Activated naive CD4-positive, alpha-beta T cell treated with anti-CD3 and anti-CD28 coated beads, Interleukin-2, amount 50 U/mL, for 24 hours (primary cell): Measurements from ENCODE around the gene AKAP8L.
A peak's percentile ranks its signal among the peaks of the same experiment; 100 is the strongest.
"Not testable (repeated sequence)": the region's sequence is repeated elsewhere in the genome, so short reads cannot be mapped to it uniquely, and the experiment has no call there.

Experiments used
- H3K27ac Mint-ChIP-seq: one replicate; pipeline ENCODE4 v1.8.0; 2021; ENCODE audit warnings: mild to moderate bottlenecking, mixed read lengths
- H3K27me3 Mint-ChIP-seq: one replicate; pipeline ENCODE4 v1.8.0; 2021; ENCODE audit warnings: mixed read lengths
- H3K36me3 Mint-ChIP-seq: one replicate; pipeline ENCODE4 v1.8.0; 2021; ENCODE audit warnings: mixed read lengths
- H3K4me1 Mint-ChIP-seq: one replicate; pipeline ENCODE4 v1.8.0; 2021; ENCODE audit warnings: mixed read lengths
- H3K4me3 Mint-ChIP-seq: one replicate; pipeline ENCODE4 v1.8.0; 2021; ENCODE audit warnings: mild to moderate bottlenecking, mixed read lengths
- H3K9me3 Mint-ChIP-seq: one replicate; pipeline ENCODE4 v1.8.0; 2021; ENCODE audit warnings: mixed read lengths

Gene AKAP8L

GRCh38 chr19:15395251-15395650 lies 23.5 kb downstream of the AKAP8L start:
- Mint-ChIP-seq H3K27ac (peak overlapping the region; percentile 23), H3K36me3 (peaks cover 22% of the 10 kb centered on the region), H3K4me1 (peaks cover 17% of the 10 kb centered on the region)
- not testable (repeated sequence) for H3K9me3 Mint-ChIP-seq, H3K27me3 Mint-ChIP-seq, H3K4me3 Mint-ChIP-seq

GRCh38 chr19:15394426-15394825 lies 24.4 kb downstream of the AKAP8L start:
- Mint-ChIP-seq H3K36me3 (peaks cover 24% of the 10 kb centered on the region), H3K9me3 (no peaks in the 10 kb centered on the region), H3K27ac (no peak overlapping the region), H3K4me1 (peaks cover 21% of the 10 kb centered on the region), H3K4me3 (no peak overlapping the region), H3K27me3 (no peaks in the 10 kb centered on the region)

DNA sequence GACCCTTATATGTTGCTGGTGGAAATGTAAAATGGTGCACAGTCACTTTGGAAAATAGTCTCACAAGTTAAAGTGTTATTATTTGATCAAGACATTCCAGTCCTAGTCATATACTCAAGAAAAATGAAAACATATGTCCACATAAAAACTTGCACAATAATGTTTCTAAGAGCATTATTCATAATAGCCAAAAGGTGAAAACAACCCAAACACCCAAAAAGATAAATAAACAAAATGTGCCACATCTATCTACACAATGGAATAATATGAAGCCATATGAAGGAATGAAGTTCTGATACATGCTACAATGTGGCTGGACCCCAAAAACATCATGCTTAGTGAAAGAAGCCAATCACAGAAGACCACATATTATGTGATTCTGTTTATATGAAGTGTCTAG lies 24.8 kb downstream of the AKAP8L start:
- Mint-ChIP-seq H3K4me1 (peaks cover 21% of the 10 kb centered on the region), H3K27me3 (no peaks in the 10 kb centered on the region), H3K27ac (no peak overlapping the region), H3K4me3 (no peak overlapping the region), H3K9me3 (no peaks in the 10 kb centered on the region), H3K36me3 (peaks cover 24% of the 10 kb centered on the region)

DNA sequence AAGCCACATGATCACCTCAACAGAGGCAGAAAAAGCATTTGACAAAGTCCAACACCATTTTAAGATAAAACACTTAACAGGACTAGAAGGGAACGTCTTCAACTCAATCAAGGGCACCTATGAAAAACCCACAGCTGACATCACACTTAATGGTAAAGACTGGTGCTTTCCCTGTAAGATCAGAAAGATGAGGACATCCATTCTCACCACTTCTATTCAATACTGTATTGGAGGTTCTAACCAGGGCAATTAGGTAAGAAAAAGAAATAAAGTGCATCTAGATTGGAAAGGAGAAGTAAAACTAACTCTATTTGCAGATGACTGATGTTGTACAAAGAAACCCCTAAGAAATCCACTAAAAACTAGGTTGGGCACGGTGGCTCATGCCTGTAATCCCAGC lies 28.0 kb downstream of the AKAP8L start:
- Mint-ChIP-seq H3K4me3 (no peak overlapping the region), H3K4me1 (peaks cover 13% of the 10 kb centered on the region), H3K27me3 (no peaks in the 10 kb centered on the region), H3K9me3 (no peaks in the 10 kb centered on the region), H3K36me3 (peaks cover 9% of the 10 kb centered on the region), H3K27ac (no peak overlapping the region)

DNA sequence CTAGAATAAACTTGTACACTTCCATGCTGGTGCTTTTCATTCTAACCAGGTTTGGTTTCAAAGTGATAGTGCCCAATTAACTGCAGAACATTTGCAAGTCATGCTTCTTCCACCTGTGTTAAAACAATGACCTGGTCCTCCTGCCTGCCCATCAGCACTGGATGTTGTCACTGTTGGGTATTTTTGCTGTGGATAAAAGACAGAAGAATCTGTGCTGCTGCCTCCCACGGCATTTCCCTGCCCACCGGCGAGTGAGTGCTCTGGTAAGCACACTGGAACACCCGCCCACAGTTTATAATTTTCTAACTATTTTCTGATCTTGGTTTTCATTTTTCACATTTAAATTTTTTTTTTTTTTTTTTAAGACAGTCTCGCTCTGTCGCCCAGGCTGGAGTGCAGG lies 36.9 kb downstream of the AKAP8L start:
- H3K9me3 Mint-ChIP-seq, result no peaks in the 10 kb centered on the region
- H3K4me1 Mint-ChIP-seq, result peaks cover 30% of the 10 kb centered on the region
- H3K27ac Mint-ChIP-seq, result no peak overlapping the region
- H3K36me3 Mint-ChIP-seq, result no peaks in the 10 kb centered on the region
- peak overlapping the region; percentile 86 for H3K4me3 Mint-ChIP-seq
- H3K27me3 Mint-ChIP-seq, result no peaks in the 10 kb centered on the region

DNA sequence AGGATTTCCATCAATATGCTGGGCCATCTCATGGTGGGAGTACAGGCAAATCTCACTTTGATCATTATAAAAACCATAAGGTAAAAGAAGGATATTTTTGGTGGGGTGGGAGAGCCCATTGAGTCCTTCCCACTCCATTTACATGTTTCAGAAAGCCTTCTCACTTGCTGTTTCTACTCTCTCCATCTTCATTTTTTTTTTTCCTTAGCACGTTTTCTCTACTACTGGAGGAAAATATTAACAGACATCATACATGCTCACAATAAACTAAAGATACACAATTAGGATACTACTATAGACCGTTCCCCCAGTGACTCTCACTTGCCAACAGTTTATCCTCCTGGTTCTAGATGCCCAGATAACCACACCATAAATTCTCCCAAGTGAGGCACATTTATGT lies 37.4 kb downstream of the AKAP8L start:
- no peak overlapping the region for H3K27ac Mint-ChIP-seq
- peaks cover 35% of the 10 kb centered on the region for H3K4me1 Mint-ChIP-seq
- H3K4me3 Mint-ChIP-seq, result peak overlapping the region; percentile 86
- no peaks in the 10 kb centered on the region for H3K9me3 Mint-ChIP-seq
- no peaks in the 10 kb centered on the region for H3K27me3 Mint-ChIP-seq
- H3K36me3 Mint-ChIP-seq, result no peaks in the 10 kb centered on the region

- Mint-ChIP-seq H3K4me3 (peak overlapping the region; percentile 96), H3K4me1 (peaks cover 35% of the 10 kb centered on the region), H3K27ac (peak overlapping the region; percentile 63), H3K9me3 (no peaks in the 10 kb centered on the region), H3K36me3 (no peaks in the 10 kb centered on the region), H3K27me3 (no peaks in the 10 kb centered on the region)
Observed at GRCh38 chr19:15379999-15380647, 38.7 kb downstream of the AKAP8L start.

GRCh38 chr19:15379083-15379998 lies 39.4 kb downstream of the AKAP8L start, which contains the start of gene AKAP8:
Gene AKAP8, minus strand, starts transcription at chr19:15379787. Its CDS starts 56 bp downstream, at chr19:15379731.
- H3K27me3 Mint-ChIP-seq, result no peaks in the 10 kb centered on the region
- H3K36me3 Mint-ChIP-seq, result no peaks in the 10 kb centered on the region
- H3K4me3 Mint-ChIP-seq, result peak within 1 kb of the TSS; percentile 96
- H3K4me1 Mint-ChIP-seq, result peaks cover 35% of the 10 kb centered on the region
- peak within 1 kb of the TSS; percentile 100 for H3K27ac Mint-ChIP-seq
- H3K9me3 Mint-ChIP-seq, result no peaks in the 10 kb centered on the region

- Mint-ChIP-seq H3K4me1 (peaks cover 39% of the 10 kb centered on the region), H3K9me3 (no peaks in the 10 kb centered on the region), H3K27me3 (no peaks in the 10 kb centered on the region), H3K4me3 (peak overlapping the region; percentile 96), H3K36me3 (no peaks in the 10 kb centered on the region), H3K27ac (peak overlapping the region; percentile 94)
Observed at GRCh38 chr19:15378534-15379082, 40.2 kb downstream of the AKAP8L start.

- Mint-ChIP-seq H3K9me3 (no peaks in the 10 kb centered on the region), H3K27ac (no peak overlapping the region), H3K27me3 (no peaks in the 10 kb centered on the region), H3K36me3 (no peaks in the 10 kb centered on the region), H3K4me3 (no peak overlapping the region), H3K4me1 (peaks cover 28% of the 10 kb centered on the region)
Observed at GRCh38 chr19:15374796-15375440, 43.9 kb downstream of the AKAP8L start.

GRCh38 chr19:15374105-15374651 lies 44.6 kb downstream of the AKAP8L start:
- Mint-ChIP-seq H3K27ac (no peak overlapping the region), H3K4me1 (peaks cover 28% of the 10 kb centered on the region), H3K27me3 (no peaks in the 10 kb centered on the region), H3K36me3 (no peaks in the 10 kb centered on the region), H3K4me3 (no peak overlapping the region), H3K9me3 (no peaks in the 10 kb centered on the region)

DNA sequence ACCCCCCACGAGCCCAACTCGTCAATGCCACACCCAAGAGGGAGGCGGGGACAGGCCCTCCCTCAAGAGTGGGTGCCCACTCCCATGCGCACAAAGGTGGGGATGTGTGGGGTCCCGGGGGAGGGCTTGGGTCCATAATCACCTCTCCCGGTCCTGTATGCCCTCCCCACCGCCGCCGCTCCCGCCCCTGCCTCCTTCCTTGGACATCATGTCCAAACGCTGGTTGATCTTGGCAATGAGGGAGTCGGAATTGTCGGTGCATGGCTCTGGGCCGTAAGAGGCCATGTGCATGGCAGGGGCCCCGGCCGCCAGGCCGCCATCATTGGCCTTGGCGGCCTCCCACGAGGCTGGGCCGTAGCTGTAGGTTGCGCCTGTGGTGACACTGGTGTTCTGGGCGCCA lies 45.1 kb downstream of the AKAP8L start:
- no peaks in the 10 kb centered on the region for H3K9me3 Mint-ChIP-seq
- peaks cover under 1% of the 10 kb centered on the region for H3K36me3 Mint-ChIP-seq
- H3K4me3 Mint-ChIP-seq, result no peak overlapping the region
- H3K4me1 Mint-ChIP-seq, result peaks cover 28% of the 10 kb centered on the region
- H3K27me3 Mint-ChIP-seq, result no peaks in the 10 kb centered on the region
- H3K27ac Mint-ChIP-seq, result no peak overlapping the region

DNA sequence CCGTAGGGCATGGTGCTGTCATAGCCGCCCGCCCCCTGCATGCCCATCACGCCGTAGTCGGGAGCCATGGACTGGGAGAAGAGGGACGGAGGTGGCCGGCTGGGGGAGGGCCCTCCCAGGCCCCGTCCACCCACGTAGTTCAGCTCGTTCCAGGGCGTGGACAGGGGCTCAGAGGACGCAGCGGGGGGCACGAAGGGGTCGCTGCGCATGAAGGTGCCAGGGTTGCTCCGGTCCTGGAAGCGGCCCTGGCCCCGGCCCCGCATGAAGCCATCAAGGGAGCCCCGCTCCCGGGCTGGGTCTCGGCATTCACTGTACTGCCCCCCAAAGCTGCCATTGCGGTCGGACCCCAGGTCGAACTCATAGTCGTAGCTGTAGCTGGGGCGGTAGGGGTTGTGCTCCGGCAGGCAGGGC lies 45.9 kb downstream of the AKAP8L start:
- no peaks in the 10 kb centered on the region for H3K9me3 Mint-ChIP-seq
- H3K4me1 Mint-ChIP-seq, result peaks cover 23% of the 10 kb centered on the region
- no peaks in the 10 kb centered on the region for H3K27me3 Mint-ChIP-seq
- H3K27ac Mint-ChIP-seq, result no peak overlapping the region
- H3K4me3 Mint-ChIP-seq, result no peak overlapping the region
- H3K36me3 Mint-ChIP-seq, result peaks cover 3% of the 10 kb centered on the region

GRCh38 chr19:15372470-15372869 lies 46.3 kb downstream of the AKAP8L start:
- Mint-ChIP-seq H3K9me3 (no peaks in the 10 kb centered on the region), H3K36me3 (peaks cover 3% of the 10 kb centered on the region), H3K4me3 (no peak overlapping the region), H3K27ac (peak overlapping the region; percentile 41), H3K4me1 (peaks cover 19% of the 10 kb centered on the region), H3K27me3 (no peaks in the 10 kb centered on the region)

- H3K9me3 Mint-ChIP-seq, result no peaks in the 10 kb centered on the region
- no peak overlapping the region for H3K4me3 Mint-ChIP-seq
- H3K36me3 Mint-ChIP-seq, result peaks cover 3% of the 10 kb centered on the region
- peaks cover 15% of the 10 kb centered on the region for H3K4me1 Mint-ChIP-seq
- no peak overlapping the region for H3K27ac Mint-ChIP-seq
- H3K27me3 Mint-ChIP-seq, result no peaks in the 10 kb centered on the region
Observed at GRCh38 chr19:15371786-15372380, 46.9 kb downstream of the AKAP8L start.
